Measurements from ENCODE around the gene ZSWIM1.
"Not testable (repeated sequence)": the region's sequence is repeated elsewhere in the genome, so short reads cannot be mapped to it uniquely, and the experiment has no call there.

The ZSWIM1 gene

DNA sequence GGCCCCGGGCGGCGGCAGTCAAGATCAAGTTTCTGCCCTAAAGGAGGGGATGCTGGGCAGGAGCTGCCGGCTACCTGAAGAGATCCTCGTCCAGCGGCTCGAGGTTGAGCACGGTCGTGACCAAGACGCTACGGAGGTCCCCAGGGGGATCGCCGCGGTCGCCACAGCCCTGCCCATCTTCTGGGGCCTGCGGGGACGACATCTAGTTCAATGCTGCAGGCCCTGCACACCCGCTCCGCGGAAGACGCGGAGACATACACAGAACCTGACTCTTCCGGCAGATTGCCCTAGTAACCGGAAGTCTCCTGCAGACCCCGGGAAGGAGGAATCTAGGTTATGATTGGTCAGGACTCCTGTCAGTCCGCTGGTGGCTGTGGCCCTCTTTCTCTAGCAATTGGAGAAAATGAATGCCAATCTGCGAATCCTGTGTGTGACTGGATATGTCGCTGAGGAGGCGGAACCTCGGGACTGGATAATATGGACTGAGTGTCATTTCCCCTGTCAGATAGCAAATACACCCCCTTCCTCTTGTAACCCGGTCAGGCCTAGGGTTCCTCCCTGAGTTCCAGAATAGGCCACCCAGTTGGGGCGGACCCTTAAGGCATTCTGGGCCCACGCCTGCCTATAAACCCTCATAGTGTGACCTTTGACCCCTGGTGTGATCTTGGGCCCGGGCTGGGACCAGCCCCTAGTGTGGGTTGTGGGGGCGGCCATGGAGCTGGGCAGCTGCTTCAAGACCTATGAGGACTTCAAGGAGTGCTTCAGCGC, 23.7 kb upstream of the ZSWIM1 start, which contains the start of the genes ACOT8 and ZSWIM3:
Gene ACOT8 (minus strand): TSS at position 279 of the 768 bp plus-strand sequence. CDS start 77 bp downstream, at position 202.
Gene ZSWIM3 (plus strand): TSS at position 501 of the 768 bp plus-strand sequence. CDS start 212 bp downstream, at position 713.
- peak; percentile 99 for DNase-seq

DNA sequence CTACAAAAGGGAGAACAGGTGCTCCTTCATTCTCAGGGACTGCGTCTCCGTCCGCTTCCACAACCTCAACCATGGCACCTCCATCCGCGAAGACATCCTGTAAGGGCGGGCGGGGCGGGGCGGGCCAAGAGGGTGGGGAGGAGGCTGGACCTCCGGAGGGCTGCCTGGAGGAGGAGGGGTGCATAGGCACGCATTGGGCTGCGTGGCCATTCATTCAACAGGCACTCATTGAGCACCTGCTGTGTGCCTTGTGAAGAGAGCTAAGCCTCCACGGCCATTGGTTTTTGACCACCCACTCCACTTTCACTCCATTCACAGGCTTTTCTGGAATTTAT, 23.2 kb upstream of the ZSWIM1 start:
- DNase-seq, result peak; percentile 2

DNA sequence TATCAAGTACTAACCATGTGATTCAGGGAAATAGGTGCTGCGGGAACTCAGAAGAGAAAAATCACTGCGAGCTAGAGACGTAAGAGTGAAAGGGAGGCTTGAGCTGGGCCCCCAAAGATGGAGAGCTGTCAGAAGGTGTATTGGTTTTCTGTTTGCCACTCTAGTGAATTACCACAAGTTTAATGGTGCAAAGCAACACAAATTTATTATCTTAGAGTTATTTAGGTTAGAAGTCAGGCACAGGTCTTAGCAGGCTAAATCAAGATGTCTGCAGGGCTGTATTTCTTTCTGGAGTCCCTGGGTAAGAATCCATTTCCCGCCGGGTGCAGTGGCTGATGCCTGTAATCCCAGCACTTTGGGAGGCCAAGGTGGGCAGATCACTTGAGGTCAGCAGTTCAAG, 21.1 kb upstream of the ZSWIM1 start:
- no peak for DNase-seq

DNA sequence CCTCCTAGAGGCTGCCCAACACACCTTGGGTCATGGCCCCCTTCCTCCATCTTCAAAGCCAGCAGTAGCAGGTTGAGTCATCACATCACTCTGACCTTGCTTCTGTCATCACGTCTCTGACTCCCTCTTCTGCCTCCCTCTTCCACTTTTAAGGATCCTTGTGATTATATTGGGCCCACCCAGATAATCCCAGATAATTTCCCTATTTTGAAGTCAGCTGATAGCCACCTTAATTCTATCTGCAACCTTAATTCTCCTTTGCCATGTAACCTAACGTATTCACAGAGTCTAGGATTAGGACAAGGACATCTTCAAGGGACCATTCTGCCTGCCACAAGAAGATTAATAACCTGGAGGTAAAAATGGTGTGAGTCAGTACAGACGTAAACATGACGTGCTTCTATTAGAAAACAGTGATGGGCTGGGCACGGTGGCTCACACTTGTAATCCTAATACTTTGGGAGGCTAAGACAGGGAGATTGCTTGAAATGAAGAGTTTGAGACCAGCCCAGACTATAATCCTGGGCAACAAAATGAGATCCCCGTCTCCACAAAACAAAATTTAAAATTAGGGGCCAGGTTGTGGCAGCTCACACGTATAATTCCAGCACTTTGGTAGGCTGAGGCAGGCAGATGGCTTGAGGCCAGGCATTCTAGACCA, 20.3 kb upstream of the ZSWIM1 start:
- no peak for DNase-seq

DNA sequence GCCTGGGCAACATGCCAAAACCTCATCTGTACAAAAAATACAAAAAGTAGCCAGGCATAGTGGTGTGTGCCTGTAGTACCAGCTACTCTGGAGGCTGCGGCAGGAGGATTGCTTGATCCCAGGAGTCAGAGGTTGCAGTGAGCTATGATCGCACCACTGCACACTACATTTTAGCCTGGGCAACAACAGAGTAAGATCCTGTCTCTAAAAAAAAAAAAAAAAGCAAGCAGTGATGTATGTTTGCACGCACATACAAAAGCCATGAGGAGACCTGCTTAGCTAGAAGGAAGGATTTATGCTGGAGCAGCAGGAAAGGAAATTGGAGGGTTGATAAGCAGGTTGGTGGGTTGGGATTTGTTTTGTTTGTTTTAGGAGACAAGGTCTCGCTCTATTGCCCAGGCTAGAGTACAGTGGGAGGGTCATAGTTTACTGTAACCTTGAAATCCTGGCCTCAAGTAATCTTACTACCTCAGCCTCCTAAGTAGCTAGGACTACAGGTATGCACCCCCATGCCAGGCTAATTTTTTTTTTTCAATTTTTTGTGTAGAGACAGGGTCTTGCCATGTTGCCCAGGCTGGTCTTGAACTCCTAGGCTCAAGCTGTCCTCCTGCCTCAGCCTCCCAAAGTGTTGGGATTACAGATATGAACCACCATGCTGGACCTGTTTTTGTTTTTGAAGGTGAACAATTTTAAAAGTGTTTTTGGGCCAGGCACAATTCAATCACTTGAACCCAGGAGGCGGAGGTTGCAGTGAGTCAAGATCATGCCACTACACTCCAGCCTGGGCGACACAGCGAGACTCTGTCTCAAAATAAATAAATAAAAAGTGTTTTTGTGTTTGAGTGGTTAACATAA, 19.6 kb upstream of the ZSWIM1 start:
- peak; percentile 11 for DNase-seq

DNA sequence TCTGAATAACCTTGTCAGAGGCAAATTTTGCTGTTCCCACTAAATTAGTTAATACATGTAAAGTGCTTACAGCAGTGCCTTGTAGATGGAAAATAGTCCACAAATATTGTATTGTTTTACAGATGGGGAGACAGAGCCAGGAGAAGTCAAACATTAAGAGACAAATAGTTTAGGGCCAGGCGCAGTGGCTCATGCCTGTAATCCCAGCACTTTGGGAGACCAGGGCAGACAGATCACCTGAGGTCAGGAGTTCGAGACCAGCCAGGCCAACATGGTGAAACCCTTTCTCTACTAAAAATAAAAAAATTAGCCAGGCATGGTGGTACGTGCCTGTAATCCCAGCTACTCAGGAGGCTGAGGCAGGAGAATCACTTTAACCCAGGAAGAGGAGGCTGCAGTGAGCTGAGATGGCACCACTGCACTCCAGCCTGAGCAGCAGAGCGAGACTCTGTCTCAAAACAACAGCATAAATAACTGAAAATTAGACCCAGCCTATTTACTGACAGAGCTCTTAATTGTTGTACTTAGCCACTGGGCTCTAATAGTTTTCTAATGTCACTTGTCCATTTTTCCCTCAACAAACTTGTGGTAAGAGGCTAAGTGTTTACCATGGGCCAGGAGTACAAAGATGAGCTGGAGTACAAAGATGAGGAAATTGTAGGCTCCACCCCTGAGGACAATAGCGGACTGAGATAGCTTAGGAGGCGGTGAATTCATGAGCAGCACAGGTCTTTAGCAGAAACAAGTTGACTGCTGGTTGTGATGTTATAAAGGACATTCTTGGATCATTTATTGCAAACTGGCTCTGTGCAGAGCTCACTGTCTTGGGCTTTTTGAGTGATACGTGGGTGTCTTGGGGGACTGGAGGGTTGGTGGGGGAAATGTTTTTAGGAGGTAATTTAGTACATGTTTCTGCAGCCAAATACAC, 17.2 kb upstream of the ZSWIM1 start:
- DNase-seq, result peak; percentile 2

DNA sequence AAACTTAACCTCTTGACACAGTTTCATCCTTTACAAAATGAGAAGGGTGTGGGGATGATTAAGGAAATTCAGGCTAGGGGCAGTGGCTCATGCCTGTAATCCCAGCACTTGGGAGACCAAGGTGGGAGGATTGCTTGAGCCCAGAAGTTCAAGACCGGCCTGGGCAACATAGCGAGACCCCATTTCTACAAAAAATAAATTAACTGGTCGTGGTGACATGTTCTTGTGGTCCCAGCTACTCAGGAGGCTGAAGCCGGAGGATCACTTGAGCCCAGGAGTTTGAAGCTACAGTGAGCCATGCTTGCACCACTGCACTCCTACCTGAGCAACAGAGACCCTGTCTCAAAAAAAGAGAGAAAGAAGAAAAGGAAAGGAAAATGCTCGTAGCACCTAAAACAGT, 14.6 kb upstream of the ZSWIM1 start:
- no peak for DNase-seq

DNA sequence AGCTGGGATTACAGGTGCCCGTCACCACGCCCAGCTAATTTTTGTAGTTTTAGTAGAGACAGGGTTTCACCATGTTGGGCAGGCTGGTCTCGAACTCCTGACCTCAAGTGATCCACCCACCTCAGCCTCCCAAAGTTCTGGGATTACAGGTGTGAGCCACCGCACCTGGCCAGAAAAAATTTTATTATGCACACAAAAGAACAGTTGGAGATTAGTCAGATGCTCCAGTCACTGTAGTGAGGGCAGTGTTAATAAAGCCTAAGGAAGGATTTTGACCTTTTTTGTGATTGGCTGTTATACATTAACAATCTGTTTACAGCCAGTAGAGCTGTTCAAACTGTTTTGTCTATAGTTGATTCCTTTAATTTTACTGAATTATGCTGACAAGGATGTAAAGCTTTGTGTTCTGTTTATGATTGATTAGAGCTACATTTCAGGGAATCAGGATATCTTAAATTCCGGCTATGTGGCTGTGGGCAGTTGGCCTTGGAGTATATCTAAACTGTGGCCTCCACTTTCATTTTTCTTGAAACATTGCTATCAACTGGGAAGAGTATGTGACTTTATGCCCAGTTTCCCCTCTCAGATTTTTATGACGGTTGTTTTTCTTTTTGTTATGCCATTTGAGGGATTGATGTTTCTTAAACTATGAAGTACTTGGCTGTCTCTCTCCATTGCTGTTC, 13.8 kb upstream of the ZSWIM1 start:
- no peak for DNase-seq

DNA sequence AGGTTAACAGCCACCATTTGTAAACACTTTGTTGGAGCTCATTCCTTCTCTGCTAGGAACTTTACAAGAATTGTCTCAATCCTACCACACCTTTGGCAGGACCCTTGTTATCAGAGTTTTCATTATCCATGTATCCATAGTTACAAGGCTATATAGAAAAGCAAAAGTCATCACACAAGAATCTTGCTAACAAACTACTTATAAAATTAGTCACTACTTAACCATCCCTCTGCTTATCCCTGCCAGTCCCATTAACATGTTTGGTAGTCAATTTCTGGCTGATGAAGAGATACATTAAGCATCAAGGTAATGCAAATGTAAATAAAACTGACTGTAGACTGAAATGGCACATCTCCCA, 13.2 kb upstream of the ZSWIM1 start:
- DNase-seq, result no peak

DNA sequence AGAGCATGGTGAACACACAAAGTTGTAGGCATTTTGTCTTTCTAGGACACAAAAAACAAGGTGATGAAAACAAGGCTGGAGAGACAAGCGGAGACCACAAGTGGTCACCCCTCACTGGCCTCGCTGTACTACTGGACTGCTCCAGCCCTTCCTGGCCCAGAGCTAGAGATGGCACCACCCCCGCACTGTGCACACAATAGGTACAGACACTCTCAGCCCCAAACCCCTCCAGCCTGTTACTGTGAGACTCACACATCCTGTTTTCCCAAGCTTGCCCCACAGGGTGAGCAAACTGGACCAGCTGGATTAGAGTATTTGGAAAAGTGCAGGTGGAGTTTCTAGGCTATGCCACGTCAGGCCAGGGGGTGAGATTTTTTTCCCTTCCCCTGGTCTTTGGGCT, 8.4 kb upstream of the ZSWIM1 start:
- no peak for DNase-seq

DNA sequence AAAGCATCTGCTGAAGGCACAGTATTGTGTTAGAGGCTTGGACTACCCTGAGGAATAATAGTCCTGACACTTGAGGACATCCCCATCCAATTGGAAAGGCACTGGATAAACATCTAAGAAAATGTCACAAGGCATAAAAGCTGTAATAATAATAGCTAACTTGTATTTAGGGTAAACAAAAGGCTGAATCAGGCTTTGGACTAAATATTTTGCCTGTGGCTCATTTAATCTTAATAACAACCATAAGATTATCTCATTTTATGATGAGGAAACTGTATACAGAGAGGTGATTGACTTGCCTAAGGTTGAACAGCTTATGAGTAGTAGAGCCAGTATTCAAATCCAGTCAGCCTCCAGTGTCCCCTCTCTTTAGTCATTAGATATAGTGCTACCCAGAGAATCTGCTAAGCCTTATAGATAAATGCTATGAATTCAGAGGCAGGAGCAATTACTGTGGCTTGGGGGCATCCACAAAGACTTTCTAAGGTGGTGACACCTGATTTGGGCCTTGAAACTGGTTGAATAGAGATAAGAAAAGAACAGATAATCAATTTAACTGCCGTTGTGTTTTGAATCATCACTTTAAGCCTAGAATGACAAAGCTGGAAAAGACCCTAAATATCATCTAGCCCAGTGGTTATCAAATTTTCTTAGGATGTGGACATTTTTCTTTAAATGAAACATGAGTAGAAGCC, 7.5 kb upstream of the ZSWIM1 start:
- DNase-seq, result no peak

DNA sequence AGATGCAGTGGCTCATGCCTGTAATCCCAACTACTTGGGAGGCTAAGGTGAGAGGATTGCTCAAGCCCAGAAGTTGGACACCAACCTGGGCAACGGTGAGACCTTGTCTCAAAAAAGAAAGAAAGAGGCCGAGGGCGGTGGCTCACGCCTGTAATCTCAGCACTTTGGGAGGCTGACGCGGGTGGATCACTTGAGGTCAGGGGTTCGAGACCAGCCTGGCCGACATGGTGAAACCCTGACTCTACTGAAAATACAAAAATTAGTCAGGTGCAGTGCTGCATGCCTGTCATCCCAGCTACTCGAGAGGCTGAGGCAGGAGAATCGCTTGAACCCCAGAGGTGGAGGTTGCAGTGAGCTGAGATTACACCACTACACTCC, 6.9 kb upstream of the ZSWIM1 start:
- DNase-seq, result not testable (repeated sequence)

DNA sequence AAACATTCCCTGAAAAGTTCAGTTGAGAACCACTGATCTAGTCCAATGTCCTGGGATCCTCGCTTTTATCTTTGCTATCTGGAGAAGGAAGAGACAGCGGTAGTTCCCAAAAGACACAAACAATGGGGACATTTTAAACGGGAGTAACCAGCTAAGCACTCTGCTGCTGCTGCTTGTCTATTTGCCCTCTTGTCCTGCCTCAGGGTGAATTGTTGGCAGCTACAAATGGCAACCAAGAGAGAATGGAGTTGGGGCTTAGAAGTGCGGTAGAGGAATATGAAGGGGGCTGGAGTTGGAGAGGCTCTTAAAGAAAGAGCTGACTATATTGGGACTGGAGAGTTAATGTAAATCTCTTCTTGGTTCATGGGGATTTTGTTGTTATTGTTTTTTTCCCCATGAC, 6.5 kb upstream of the ZSWIM1 start:
- no peak for DNase-seq

DNA sequence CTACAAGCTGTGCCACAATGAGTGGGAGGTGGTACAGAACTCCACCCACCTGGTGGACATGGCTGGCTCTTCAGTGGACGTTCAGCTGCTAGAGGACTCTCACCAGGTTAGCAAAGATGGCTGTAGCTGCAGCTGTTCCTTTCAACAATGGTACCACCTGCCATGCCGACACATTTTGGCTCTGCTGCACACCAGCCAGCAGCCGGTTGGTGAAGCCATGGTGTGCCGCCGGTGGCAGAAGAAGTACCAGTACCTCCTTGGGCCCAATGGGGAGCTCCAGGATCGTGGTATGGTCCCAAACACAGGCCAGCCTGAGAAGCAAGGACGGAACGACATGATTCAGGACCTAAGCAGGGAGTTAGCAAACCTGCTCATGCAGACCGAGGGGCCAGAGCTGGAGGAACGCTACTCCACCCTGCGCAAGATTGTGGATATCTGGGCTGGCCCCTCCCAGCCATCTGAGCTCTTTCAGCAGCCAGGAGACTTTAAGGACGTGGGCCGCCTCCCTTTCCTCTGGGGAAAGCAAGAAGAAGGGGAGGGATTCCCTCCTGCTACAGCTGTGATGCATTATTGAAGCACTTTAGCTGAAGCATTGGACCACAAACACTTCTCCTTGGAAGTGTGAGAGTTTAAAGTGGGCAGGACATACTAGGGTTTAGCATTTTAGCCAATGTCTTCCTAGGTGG, 2.8 kb upstream of the ZSWIM1 start:
- no peak for DNase-seq

DNA sequence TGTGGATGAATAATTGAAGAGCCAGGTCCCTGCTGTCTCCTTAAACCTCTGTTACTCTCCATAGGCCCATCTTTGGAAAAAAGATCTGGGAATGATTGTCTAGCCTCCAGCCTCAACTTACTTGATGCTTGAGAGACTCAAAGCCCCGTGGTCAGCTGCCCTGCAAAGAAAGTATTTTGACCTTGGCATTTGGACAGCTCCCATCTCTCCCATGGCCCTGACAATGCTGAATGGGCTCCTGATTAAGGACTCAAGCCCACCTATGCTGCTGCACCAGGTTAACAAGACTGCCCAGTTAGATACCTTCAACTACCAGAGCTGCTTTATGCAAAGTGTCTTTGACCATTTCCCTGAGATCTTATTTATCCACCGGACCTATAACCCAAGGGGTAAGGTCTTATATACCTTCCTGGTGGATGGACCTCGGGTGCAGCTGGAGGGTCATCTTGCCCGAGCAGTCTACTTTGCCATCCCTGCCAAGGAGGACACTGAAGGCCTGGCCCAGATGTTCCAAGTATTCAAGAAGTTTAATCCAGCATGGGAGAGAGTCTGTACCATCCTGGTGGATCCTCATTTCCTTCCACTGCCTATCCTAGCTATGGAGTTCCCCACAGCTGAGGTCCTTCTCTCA, 1.6 kb downstream of the ZSWIM1 start:
- no peak for DNase-seq

DNA sequence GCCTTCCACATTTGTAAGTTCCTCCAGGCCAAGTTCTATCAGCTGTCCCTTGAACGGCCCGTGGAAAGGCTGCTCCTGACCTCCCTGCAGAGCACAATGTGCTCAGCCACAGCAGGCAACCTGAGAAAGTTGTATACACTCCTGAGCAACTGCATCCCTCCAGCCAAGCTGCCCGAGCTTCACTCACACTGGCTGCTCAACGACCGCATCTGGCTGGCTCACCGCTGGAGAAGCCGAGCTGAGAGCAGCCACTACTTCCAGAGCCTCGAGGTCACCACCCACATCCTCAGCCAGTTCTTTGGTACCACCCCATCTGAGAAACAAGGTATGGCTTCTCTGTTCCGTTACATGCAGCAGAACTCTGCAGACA, 2.1 kb downstream of the ZSWIM1 start:
- no peak for DNase-seq

DNA sequence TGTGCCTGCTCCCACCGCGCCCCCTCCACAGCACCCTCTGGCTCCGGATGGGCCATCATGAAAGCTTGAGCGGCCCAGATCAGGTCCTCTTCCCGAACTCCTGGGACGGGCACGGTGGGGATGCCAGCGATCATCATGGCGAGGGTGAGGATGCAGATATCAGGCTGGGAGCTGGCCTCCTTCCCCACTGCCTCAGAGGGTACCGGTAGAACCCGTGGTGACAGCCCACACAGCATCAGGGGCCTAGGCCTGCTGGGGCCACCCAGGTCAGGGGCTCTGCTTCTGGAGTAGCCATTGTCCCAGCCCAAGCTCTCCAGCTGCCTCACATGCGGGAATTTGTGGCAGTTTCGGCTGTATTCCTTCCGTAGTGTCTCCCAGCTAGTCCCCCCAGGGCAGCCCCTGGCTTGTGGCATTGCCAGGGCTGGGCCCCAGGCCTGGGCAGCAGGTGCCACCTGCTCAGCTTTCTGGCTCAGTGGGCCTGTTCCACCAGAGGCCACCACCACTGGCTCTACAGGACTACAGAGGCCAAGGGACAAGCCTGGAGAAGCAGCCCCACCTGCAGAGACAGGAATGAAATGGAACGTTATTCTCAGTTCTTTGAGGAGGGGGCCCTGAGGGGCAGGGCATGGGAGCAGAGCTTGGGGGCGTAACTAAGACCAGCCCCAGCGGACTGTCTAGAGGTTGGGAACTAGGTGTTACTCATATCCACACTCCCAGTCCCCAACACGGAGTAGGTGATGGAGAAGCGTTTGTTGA, 5.7 kb downstream of the ZSWIM1 start:
- DNase-seq, result no peak

DNA sequence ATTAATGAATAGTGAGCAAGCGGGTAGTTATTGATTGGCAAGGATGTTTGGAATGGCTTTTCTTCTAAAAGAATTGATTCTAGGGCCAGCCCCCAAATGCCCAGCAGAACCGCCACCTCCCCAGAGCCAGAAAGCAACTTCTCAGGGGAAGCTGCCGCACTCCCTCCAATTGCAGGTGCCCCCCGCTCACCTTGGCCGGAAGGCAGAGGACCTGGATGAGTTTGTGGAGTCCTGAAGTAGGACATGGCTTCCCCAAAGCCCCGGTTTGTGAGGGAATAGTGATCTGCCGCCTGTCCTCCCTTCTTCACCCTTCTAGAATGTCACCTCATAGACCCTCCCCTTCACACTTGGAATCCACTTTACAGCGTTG, 6.3 kb downstream of the ZSWIM1 start, which contains the start of gene SPATA25:
Gene SPATA25 (minus strand): TSS at position 277 of the 370 bp plus-strand sequence. CDS start 32 bp downstream, at position 245.
- no peak for DNase-seq

DNA sequence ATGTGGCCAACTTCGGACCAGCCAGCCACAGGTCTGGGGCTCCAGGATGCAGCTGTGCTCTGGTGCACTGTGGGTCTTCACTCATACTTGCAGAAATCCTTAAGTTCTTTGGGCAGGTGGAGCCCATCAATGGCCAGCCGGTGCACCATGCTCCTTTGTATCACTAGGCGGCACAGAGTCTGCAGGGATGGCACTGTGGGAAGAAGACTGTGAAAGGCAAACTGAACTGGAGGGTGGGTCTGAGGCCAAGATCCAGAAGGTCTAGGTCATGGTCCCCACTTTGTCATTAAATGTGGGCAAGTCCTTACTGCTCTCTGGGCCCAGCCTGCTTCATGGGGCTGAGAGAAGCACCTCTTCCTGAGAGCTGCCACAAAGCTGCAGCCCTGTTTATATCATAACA, 7.7 kb downstream of the ZSWIM1 start:
- DNase-seq, result no peak
